Activated T-cell treated with anti-CD3 and anti-CD28 coated beads, Interleukin-2, amount 50 U/mL, for 72 hours (primary cell): ENCODE results near the gene SCYL2. TPM values are rescaled to one million over a fixed set of nuclear protein-coding genes. Genes with fewer than 3 reads are reported as not detected.

Source experiments
- ATAC-seq, 2 donors: fragments of 150-1000 bp; cut with Tn5 transposase; replicated peaks in 1 of 2; 2 replicates each; pipeline ENCODE4 v1.10.0; 2021; ENCODE audit warnings: moderate library complexity in 2 of 2, mild to moderate bottlenecking in 1 of 2
- DNase-seq, 2 donors: peaks; one replicate each; pipeline ENCODE4 v3.0.0; 2021 to 2022; ENCODE audit warnings: mixed read lengths in 1 of 2
- H3K27ac Mint-ChIP-seq: one replicate; pipeline ENCODE4 v1.8.0; 2022; ENCODE audit warnings: mild to moderate bottlenecking, moderate library complexity, mixed read lengths
- H3K27me3 Mint-ChIP-seq: one replicate; pipeline ENCODE4 v1.8.0; 2022; ENCODE audit warnings: low read depth, mixed read lengths
- H3K36me3 Mint-ChIP-seq, 2 donors: one replicate each; pipeline ENCODE4 v1.8.0; 2022; ENCODE audit warnings: mixed read lengths in 2 of 2, mild to moderate bottlenecking in 1 of 2; ENCODE audit not compliant: insufficient read depth in 2 of 2
- H3K4me1 Mint-ChIP-seq: one replicate; pipeline ENCODE4 v1.8.0; 2022; ENCODE audit warnings: low read depth, mixed read lengths
- H3K4me3 Mint-ChIP-seq, 2 donors: one replicate each; pipeline ENCODE4 v1.8.0; 2022; ENCODE audit warnings: mild to moderate bottlenecking in 2 of 2, mixed read lengths in 2 of 2, moderate library complexity in 2 of 2
- H3K9me3 Mint-ChIP-seq, 2 donors: one replicate each; pipeline ENCODE4 v1.8.0; 2022; ENCODE audit warnings: mixed read lengths in 2 of 2
- total RNA-seq, 2 donors: library from RNA; stranded (reverse); gene quantifications; one replicate each; pipeline ENCODE4 v1.2.3, GENCODE V29; 2022

Gene SCYL2
- total RNA-seq, 2 donors from 2014 or later, result 36.0 to 51.3 TPM

DNA sequence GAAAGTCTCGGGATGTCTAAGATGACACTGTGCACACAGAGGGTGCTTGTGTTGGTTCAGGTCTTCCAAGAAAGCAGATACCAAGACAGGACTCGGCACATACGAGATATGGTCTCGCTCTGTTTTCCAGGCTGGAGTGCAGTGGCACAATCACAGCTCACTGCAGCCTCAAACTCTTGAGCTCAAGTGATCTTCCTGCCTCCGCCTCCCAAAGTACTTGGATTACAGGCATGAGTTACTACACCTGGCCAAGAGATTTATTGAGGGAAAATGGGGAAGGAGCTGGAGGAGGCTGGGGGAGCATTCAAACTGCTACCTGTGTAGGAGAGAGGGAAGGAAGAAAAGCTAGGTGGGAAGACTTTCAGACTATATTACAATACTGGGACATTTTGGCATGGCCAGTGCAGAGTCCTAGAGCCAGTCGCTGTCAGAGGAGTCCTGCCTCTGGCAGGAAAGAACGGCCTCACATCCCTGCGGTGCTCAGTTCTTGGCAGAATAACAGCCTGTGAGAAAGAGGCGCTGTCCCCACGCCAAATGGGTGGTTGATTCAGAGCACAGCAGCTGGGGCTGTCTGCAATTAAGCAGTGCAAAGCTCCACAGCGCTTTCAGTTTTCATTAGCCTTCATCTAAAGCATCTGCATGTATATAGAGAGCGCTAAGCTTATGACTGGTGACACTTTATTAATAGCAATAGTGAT lies 108.2 kb downstream of the SCYL2 start:
- no peak overlapping the region for H3K4me3 Mint-ChIP-seq
- no peaks in the 10 kb centered on the region for H3K36me3 Mint-ChIP-seq
- ATAC-seq (no peak), DNase-seq (no peak)
- H3K27ac Mint-ChIP-seq, result no peak overlapping the region
- H3K27me3 Mint-ChIP-seq, result peaks cover 6% of the 10 kb centered on the region
- H3K4me1 Mint-ChIP-seq, result no peaks in the 10 kb centered on the region
- H3K9me3 Mint-ChIP-seq, result no peaks in the 10 kb centered on the region

DNA sequence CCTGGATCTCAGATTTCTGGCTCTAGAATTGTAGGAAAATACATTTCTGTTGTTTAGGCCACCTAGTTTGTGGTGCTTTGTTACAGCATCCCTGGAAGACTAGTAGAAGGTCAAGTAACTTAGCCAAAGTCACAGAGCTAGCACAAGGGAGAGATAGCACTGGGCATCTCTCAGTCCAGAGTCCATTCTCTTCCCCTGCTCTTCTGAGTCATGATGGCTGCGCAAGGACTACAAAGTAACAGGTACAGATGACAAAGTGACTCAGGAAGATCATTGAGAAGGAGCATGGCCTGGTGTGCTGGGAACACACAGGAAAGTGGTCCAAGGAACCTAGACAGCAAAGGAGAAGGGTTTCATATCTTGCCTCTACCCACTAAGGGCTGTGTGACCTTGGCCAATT lies 109.2 kb downstream of the SCYL2 start:
- Mint-ChIP-seq H3K4me3 (no peak overlapping the region), H3K9me3 (no peaks in the 10 kb centered on the region), H3K27ac (no peak overlapping the region), H3K27me3 (peaks cover 6% of the 10 kb centered on the region), H3K36me3 (no peaks in the 10 kb centered on the region), H3K4me1 (no peaks in the 10 kb centered on the region)
- no peak for ATAC-seq
- DNase-seq, result no peak

DNA sequence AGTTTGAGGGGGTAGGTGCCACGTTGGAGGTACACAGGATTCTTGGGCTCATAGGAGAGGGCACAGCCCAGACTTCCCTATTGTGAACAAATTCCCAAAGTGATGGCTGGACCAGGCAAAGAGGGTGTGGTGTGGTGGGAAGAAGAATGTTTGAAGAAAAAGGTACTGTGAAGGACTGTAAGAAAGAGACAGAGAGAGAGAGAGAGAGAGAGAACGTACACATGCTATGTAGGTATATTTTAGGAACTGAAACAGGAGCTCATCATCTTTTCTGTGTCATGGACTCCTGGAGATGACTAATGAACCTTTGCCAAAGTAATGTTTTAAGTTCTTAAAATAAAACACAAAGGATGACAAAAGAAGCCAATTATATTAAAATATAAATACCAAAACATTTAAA lies 114.4 kb downstream of the SCYL2 start:
- H3K4me3 Mint-ChIP-seq, result no peak overlapping the region
- no peaks in the 10 kb centered on the region for H3K27me3 Mint-ChIP-seq
- no peak overlapping the region for H3K27ac Mint-ChIP-seq
- no peak for ATAC-seq
- no peak for DNase-seq
- H3K4me1 Mint-ChIP-seq, result no peaks in the 10 kb centered on the region
- H3K9me3 Mint-ChIP-seq, result no peaks in the 10 kb centered on the region
- no peaks in the 10 kb centered on the region for H3K36me3 Mint-ChIP-seq

DNA sequence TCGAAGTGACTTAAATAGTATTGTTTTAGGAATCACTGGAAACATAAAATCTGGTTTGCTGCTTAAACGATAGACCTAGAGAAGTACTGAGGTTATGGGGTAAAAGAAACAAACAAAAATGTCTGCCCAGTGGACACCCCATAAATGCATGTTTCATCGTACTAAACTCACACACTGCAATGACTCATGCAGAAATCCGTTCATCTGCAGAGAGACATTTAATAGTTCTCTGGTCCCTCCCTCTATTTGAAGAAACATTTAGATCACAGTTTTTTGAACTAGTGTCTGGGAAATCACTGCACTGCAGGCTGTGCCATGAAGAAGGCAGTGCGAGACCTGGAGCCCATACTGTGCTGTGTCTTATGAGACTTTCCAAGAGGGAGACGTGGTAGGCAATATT lies 115.4 kb downstream of the SCYL2 start:
- H3K27me3 Mint-ChIP-seq, result no peaks in the 10 kb centered on the region
- no peak overlapping the region for H3K4me3 Mint-ChIP-seq
- H3K4me1 Mint-ChIP-seq, result no peaks in the 10 kb centered on the region
- no peaks in the 10 kb centered on the region for H3K9me3 Mint-ChIP-seq
- no peak for DNase-seq
- H3K27ac Mint-ChIP-seq, result no peak overlapping the region
- no peaks in the 10 kb centered on the region for H3K36me3 Mint-ChIP-seq
- no peak for ATAC-seq

DNA sequence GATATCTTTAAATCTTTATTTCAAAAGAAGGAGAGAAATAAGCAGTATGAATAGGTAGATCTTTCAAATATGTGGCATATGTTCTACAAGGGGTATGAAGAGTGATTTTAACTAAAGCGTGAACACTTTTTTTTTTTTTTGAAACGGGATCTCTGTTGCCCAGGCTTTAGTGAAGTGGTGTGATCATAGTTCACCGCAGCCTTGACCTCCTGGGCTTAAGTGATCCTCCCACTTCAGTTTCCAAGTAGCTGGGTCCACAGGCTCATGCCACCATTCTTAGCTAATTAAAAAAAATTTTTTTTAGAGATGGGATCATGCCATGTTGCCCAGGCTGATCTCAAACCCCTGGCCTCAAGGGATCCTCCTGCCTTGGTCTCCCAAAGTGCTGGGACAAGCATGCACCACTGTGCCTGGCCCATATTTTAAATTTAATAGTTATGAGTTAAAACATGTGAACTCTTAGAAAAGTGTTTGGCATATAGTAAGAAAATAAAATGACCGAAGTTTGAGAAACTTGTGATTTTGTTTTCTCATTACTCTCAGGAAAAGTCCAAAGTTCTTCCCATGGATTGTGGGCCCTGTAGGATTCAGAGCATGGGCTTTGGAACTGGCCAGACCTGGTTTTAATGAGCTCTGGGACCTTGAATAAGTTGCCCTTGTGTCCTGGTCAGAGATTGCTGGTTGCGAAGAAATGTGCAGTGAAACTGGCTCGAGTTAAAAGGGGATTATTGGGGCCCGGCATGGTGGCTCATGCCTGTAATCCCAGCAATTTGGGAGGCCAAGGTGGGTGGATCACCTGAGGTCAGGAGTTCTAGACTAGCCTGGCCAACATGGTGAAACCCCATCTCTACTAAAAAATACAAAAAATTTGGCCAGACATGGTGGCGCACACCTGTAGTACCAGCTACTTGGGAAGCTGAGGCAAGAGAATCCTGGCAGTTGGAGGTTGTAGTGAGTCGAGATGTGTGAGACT lies 116.9 kb downstream of the SCYL2 start:
- Mint-ChIP-seq H3K4me1 (no peaks in the 10 kb centered on the region), H3K27ac (no peak overlapping the region), H3K4me3 (no peak overlapping the region), H3K9me3 (no peaks in the 10 kb centered on the region), H3K27me3 (no peaks in the 10 kb centered on the region), H3K36me3 (no peaks in the 10 kb centered on the region)
- DNase-seq, result no peak
- ATAC-seq, result no peak

DNA sequence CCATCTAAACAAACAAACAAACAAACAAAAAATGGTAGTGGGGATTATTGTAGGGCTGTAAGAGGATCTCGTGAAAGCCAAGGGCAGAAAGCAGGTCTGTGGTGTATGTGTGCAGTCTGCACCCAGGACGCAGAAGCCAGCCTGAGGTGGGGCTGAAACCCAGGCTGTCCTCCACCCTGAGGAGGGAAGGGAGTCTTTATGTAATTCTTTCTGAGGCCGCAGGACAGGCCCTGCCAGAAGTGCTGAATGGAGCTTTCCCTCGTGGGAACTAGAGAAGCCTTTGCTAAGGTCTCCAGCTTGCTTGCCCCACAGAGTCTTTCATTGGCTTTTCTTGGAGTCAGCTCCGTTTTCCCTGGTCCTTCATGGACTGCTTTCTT lies 117.6 kb downstream of the SCYL2 start:
- Mint-ChIP-seq H3K9me3 (no peaks in the 10 kb centered on the region), H3K27me3 (no peaks in the 10 kb centered on the region), H3K36me3 (no peaks in the 10 kb centered on the region), H3K4me1 (no peaks in the 10 kb centered on the region), H3K27ac (no peak overlapping the region), H3K4me3 (no peak overlapping the region)
- DNase-seq, result no peak
- ATAC-seq, result no peak

DNA sequence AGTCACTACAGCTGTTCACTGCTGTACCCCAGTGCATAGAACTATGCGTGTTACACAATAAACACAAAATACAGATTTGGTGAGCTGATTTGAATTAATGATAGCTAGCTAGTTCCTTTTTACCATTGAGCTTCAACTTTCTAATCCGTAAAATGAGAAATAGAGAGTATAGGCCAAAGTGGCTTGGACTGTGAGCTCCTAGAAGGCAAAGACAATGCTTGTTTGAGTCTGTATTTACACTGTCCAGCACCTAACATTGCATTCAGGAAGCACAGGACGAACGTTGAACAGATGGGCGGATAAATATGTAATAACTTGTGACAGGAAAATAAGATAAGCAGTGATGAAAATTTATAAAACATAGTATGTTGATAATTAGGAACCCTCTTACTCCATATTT lies 121.4 kb downstream of the SCYL2 start:
- DNase-seq (no peak), ATAC-seq (no peak)
- Mint-ChIP-seq H3K36me3 (no peaks in the 10 kb centered on the region), H3K4me1 (no peaks in the 10 kb centered on the region), H3K9me3 (peaks cover 0 to 1% of the 10 kb centered on the region in 2 donors), H3K27ac (no peak overlapping the region), H3K27me3 (no peaks in the 10 kb centered on the region), H3K4me3 (no peak overlapping the region)

Other genes with a start within 250 kb of the SCYL2 start
- 10 to 100 TPM; 44.7 to 48.9 TPM for gene BLTP3B, start 124.3 kb upstream of the SCYL2 start, total RNA-seq
- 10 to 100 TPM; 32.7 to 37.1 TPM for gene ACTR6, start 66.4 kb upstream of the SCYL2 start, total RNA-seq
- gene DEPDC4, start 98 bp upstream of the SCYL2 start, total RNA-seq, result 1 to 10 TPM; 3.8 to 4.1 TPM
- not detected for gene SLC17A8, start 89.9 kb downstream of the SCYL2 start, total RNA-seq
- not detected for gene NR1H4, start 206.7 kb downstream of the SCYL2 start, total RNA-seq